Mucosa of descending colon (tissue), 3 donors: Measurements from ENCODE around the gene IGDCC3. TPM values are rescaled to one million over a fixed set of nuclear protein-coding genes. Genes with fewer than 3 reads are reported as not detected.

Experiments used
- ATAC-seq: fragments of 200-7000 bp; cut with Tn5 transposase; one replicate; pipeline ENCODE4 v1.9.1; 2020; ENCODE audit warnings: mild to moderate bottlenecking, moderate library complexity
- DNase-seq, 3 donors: peaks; one replicate each; pipeline ENCODE4 v3.0.0-alpha.2; 2020
- H3K36me3 ChIP-seq: fragments of 200-600 bp; one replicate; pipeline ENCODE4 v1.8.0; 2021; ENCODE audit warnings: low read depth, mild to moderate bottlenecking
- H3K4me1 ChIP-seq: fragments of 200-600 bp; one replicate; pipeline ENCODE4 v1.8.0; 2021; ENCODE audit warnings: low read depth, mild to moderate bottlenecking
- H3K4me3 ChIP-seq: fragments of 200-600 bp; one replicate; pipeline ENCODE4 v1.8.0; 2021; ENCODE audit warnings: mild to moderate bottlenecking
- H3K9me3 ChIP-seq: fragments of 200-600 bp; one replicate; pipeline ENCODE4 v1.8.0; 2021; ENCODE audit warnings: mild to moderate bottlenecking
- CTCF ChIP-seq: fragments of 200-600 bp; IDR thresholded peaks from one replicate; pipeline ENCODE4 v1.8.0; 2022; ENCODE audit warnings: antibody characterized with exemption, mild to moderate bottlenecking
- intact Hi-C, 2 donors: fragments of 100-400 bp; cut with DNase I in 1 of 2; cut with micrococcal nuclease in 1 of 2; formaldehyde crosslinking; loops; one replicate each; pipeline versions ENCODE4 v1.11.0 to v1.11.1; 2022; cut with DNase I, micrococcal nuclease
- total RNA-seq, 3 donors: library from RNA; stranded (reverse); fragmentation: NEBNext Ultra II Directional in 2 of 3; extraction: Animal tissue kit (Norgen Biotek cat#: 25700) in 2 of 3; gene quantifications; one replicate each; pipeline versions ENCODE4 v1.2.1 to v1.2.4, GENCODE V29; 2021 to 2023
- donor health status: DM: no; HTN: no; CAD: no; lungs with moderate emphysema.
- donor health status: DM: no; HTN: no; CAD: no.
- donor health status: DM: no; HTN: yes; CAD: no.

The IGDCC3 gene
- total RNA-seq, 3 donors from 2014 or later, result 0.51 TPM; not detected in 2

DNA sequence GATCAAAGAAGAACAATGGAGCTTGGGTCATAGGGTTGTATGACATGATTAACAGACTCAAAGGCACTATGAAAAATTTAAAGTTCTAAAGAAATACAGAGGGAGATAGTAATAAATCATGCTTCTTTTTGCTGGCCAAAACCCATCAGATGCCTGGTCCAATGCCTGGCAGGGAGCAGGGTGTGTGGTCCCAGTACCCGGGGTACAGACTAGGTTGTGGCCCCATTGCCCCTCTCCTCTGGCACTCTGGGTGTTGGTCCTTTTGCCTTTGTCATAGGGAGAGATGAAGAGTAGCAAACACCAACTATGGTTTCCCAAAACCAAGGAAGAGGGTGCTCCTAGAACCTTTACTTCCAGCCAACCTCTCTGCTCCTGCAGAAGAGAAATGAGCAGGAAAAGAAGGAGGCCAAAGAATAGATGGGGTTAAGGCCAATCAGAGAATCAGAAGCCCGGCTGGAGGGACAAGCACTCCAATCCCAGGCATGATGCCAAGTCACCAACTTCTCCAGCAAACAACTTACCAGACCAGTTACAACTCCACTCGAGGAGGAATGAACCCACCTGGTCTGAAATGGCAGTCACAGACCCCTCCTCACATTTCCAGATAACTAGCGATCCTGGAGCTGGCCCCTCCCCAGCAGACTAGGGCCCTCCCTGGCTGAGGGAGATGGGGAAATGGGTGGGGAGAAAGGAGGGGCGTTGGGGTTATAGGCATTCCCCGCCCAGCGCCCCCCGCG is 1.8 kb downstream of the IGDCC3 start:
- DNase-seq, result no peak
- Histone ChIP-seq H3K4me1 (peaks cover 13% of the 10 kb centered on the region), H3K4me3 (no peak overlapping the region), H3K9me3 (no peaks in the 10 kb centered on the region), H3K36me3 (no peaks in the 10 kb centered on the region)
- no peak for ATAC-seq
- no peak for TF ChIP-seq CTCF
- intact Hi-C loops, result no loop called here

GRCh38 chr15:65374821-65375401 is 2.9 kb downstream of the IGDCC3 start:
- no peaks in the 10 kb centered on the region for H3K36me3 ChIP-seq
- no peak for ATAC-seq
- peaks cover 13% of the 10 kb centered on the region for H3K4me1 ChIP-seq
- TF ChIP-seq CTCF, result no peak
- H3K9me3 ChIP-seq, result no peaks in the 10 kb centered on the region
- no peak overlapping the region for H3K4me3 ChIP-seq
- no peak for DNase-seq
- intact Hi-C loops, result no loop called here

- no peak for ATAC-seq
- Histone ChIP-seq H3K9me3 (no peaks in the 10 kb centered on the region), H3K4me3 (no peak overlapping the region), H3K36me3 (no peaks in the 10 kb centered on the region), H3K4me1 (peaks cover 13% of the 10 kb centered on the region)
- no peak for DNase-seq
- TF ChIP-seq CTCF, result no peak
- intact Hi-C loops, result no loop called here
These were observed 3.5 kb downstream of the IGDCC3 start for GRCh38 chr15:65374334-65374733.

GRCh38 chr15:65373163-65373651 is 4.6 kb downstream of the IGDCC3 start:
- intact Hi-C loops, result no loop called here
- H3K36me3 ChIP-seq, result no peaks in the 10 kb centered on the region
- DNase-seq (peak in 1 of 3 donors; percentile 13), ATAC-seq (no peak)
- H3K4me1 ChIP-seq, result peaks cover 12% of the 10 kb centered on the region
- no peaks in the 10 kb centered on the region for H3K9me3 ChIP-seq
- TF ChIP-seq CTCF, result no peak
- no peak overlapping the region for H3K4me3 ChIP-seq

GRCh38 chr15:65372787-65373067 is 5.1 kb downstream of the IGDCC3 start:
- Histone ChIP-seq H3K4me1 (peaks cover 9% of the 10 kb centered on the region), H3K4me3 (no peak overlapping the region), H3K36me3 (no peaks in the 10 kb centered on the region), H3K9me3 (no peaks in the 10 kb centered on the region)
- ATAC-seq (no peak), DNase-seq (no peak)
- intact Hi-C loops, result no loop called here
- TF ChIP-seq CTCF, result no peak
